ENCODE measurements around the gene SPAG4.

Gene SPAG4

DNA sequence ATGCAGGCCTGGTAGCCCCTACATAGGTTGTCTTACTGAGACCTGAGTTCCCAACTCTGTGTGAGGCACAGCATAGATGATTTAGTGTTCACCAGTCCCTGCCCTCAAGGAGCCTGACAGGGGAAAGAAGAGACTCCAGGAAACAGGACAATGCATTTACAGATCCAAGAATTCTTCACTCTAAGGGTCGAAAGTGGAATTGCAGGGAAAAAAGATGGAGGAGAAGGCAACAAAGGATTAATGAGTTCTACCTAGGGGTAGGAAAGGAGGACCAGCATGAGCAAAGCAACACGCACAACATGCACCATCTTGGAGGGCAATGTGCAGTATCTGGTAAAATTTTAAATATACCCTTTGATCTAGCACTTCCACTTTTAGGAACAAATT, 5.9 kb downstream of the SPAG4 start:
- no peak for DNase-seq

DNA sequence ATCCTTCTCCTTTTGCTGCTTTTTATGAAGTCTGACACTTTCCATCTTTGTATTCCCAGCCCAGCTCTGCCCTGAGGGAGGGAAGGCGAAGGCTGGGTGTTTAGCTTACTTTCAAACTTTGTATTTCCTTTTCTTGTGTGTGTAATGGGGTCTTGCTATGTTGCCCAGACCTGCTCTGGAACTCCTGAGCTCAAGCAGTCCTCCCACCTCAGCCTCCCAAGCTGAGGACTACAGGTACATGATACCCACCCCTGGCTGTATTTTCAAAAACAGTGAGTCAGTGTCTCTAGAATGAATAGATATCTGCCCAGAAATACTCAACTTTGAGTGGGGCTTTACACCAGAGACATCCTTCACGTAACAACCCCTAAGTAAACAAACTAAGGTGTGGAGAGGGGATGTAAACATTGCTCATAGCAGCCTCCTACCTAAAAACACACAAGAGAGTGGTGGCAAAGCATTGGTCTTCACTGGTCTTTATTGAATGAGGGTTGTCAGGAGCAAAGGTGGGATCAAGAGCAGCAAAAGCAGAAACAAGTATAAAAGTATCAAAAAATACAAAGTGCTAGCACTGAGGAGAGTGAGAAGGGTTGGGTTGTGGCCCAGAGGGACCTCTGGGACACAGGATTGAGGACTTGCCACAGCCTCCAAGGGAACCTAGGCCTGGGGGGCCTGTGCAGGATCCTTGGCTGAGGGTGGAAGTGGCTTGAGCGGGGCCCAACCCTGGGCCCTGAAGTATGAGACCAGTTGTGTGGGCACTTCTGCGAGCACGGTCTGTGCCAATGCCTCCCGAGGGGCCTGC, 10.2 kb downstream of the SPAG4 start:
- no peak for DNase-seq

DNA sequence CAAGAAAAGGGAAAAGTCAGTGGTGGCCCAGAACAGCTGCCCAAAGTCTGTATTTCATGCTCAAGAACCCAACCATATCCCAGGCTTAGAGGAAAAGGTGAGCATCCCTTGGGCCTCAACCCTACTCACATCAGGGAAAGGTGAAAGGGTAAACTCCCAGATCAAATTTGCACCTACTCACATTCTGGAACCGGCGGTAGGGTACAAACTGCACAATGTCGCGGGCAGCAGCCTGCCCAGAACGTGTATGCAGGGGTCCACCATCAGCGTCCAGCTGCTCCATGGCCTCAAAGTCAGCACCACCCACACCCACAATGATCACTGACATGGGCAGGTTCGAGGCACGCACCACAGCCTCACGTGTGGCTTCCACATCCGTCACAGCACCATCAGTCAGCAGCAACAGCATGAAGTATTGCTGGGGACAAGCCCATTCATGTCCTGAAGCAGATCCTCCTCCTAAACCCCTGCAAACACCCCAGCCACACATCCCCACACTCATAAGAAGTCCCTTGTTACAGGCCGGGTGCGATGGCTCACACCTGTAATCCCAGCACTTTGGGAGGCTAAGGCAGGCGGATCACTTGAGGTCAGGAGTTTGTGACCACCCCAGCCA, 10.9 kb downstream of the SPAG4 start:
- no peak for DNase-seq

DNA sequence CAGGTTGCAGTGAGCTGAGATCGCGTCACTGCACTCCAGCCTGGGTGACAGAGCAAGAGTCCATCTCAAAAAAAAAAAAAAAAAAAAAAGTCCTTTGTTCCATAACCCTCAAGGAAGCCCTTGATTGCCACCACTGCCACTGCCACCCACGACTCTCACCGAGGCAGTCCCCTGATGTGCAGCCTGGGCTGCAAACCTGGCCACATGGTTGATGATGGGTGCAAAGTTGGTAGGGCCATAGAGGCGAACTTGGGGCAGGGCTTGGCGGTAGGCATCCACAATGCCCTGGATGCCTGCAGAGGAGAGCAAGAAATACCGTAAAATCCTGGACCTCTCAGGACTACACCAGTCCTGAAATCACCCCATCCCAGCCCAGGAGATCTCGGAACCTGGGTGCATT, 11.5 kb downstream of the SPAG4 start:
- DNase-seq, result no peak

DNA sequence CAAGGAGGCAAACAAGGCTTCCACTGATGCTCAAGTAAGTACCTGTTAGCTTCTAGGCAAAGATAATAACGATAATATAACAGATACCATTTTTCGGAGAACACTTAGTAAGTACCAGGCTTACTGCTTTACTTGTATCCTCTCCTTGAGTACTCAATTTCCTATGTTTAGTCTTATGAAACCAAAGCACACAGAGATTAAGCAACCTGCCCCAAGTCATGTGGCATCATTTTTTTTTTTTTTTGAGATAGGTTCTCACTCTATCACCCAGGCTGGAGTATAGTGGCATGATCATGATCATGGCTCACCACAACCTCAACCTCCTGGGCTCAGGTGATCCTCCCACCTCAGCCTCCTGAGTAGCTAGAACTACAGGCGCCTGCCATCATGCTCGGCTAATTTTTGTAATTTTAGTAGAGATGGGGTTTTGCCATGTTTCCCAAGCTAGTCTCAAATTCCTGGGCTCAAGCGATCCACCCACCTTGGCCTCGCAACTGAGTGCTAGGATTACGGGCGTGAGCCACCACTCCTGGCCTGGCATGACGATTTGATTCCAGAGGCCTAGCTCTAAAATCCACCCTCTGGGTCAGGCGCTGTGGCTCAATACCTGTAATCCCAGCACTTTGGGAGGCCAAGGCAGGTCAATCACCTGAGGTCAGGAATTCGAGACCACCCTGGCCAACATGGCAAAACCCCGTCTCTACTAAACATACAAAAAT, 14.0 kb downstream of the SPAG4 start:
- DNase-seq, result peak in 3 of 4 experiments; percentile 13 to 51 (median 40)

DNA sequence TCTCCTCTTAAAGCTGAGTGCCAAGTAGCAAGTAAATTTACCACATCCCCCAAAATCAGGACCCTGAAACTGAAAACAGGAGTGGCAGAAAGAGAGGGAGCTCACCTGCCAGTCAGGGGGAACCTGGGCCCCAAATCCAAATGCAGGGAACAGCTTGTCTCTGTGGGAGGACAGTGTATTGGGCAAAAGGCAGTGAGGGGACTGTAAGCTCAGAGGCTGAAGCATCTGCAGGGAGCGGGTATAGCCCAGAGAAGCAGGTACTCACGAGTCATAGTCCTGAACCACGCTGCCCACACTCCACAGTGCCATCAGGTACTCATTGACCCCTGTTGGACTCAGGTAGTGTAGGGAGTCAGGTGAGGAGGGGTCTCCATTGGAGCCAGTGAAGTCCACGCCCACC, 15.0 kb downstream of the SPAG4 start:
- no peak for DNase-seq

DNA sequence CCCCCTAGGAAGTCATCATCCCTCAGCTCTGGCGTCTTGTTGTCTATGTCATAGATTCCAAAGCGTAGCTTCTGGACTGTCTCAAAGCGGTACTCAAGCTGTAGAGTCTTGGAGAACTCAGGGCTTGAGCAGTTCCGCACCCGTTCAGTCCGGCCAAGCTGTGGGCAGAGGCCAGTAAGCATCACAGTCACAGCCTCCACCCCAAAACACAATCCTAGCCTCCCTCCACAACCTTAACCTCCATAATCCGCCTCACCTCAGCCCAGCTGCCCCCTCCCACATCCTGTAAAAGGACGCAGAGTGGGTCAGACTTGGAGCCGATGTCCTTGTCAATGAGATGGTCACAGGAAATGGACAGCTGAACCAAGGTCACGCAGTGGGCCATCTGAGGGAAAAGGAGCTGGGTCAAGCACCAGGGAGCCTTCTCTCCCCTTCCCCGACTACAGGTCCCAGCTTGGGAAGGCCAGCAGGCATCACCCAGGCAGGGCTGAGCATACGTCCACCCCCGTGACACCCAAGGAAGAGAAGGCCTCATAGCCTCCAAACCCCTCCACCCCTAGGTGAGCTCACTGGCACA, 17.0 kb downstream of the SPAG4 start:
- no peak for DNase-seq

DNA sequence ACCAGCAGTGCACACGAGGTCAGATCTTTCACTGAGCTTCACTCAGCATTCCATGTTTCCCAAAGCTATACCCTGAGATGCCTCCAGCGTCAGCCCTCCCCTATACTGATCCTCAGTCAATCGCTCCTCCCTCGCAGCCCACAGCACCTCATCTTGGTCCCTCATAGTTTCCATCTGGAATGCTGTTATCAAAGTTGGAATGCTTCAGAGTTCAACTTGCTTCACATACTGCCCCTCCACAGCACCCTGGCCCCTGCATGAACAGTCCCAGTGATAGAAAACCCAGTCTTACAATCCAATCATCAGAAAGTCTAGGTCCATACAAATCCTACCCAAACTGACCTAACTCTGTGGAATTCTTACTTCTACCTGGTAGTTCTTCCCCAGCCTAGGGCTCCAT, 20.0 kb downstream of the SPAG4 start:
- no peak for DNase-seq

DNA sequence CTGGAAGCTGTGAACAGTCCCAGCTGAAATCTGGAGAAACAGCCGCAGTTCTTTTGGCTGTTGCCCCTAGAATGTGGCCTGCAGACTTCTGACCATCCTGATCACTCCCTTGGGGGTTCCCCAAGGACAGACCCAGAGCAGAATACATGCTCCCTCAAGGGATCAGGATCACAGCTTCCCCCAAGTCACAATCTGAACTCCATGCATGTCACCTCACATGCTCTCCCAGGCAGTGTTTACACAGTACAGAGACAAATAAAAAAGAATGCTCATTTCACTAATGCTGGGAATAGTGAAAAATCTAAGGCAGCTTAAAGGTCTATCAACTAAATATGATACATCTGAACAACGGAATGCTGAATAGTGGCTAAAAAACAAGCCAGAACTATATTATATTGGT, 20.5 kb downstream of the SPAG4 start:
- no peak for DNase-seq

DNA sequence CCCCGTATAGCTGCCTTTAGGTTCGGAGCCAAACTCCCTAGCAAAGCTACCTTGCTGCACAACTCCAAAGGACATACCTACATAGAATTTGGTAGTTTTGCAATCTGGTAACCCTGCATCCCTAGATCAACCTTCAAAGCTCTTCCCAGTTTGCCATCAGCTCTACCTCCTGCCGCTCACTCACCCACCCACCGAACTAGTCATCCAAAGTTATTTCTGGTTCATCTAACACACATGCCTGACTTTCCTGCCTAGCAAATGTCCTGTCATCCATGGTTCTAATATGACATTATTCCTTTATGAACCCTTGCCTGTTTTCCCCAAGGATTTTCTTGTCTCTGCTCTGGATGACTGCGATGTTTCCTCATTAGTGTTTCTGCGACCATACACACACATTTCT, 21.6 kb downstream of the SPAG4 start:
- DNase-seq, result no peak

DNA sequence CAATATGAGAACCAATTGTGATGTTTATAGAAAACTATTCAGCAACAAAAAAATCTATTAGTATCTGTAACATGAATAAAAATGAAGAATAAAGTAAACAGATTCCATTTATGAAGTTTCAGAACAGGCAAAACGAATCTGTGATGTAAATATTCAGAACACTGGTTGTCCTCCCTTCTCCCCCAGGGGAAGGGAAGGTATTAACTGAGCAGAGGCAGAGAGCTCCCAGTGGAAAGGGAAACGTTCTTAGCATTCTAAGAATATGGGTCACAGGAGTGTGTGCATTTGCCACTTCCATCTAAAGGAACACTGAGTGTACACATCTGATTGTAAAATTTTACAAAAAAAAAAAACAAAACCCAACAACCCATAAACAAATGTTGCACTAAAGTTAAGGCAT, 23.1 kb downstream of the SPAG4 start:
- DNase-seq, result no peak

DNA sequence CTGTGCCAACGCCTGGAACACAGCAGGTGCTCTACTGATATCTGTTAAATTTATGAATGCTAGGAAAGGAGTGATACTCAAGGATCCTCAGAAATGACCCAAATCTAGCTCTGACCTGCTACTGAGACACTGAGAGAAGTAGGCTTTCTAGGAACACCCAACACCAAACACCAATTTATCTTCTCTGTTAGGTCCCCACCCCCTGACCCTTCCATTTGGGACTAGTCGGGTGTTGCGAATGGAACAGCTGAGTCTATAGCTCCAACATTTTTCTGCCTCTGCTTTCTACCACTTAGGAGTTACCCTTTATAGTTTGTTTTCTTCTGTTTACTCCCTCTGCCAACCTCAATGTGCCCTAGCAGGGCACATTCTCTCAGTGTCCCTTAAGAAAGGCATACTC, 25.1 kb downstream of the SPAG4 start:
- DNase-seq, result no peak

DNA sequence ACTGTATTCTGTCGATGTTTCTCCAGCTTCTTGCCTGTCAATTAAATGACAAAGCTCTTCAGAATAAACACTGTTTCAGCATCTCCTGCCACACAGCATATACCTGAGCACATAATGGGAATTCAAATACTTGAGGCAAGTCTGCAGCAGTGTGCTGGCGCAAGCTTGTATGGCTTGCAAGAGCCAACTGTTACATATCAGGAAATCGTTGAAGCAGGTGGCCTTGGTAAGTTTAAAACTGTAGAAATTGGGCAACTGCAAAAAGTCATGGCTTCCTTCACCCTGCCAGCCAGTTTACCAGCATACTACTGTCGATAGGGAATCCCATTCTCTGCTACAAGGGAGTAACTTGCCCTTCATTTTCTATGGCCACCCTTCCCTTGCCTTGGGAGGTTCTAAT, 26.1 kb downstream of the SPAG4 start:
- DNase-seq, result no peak

DNA sequence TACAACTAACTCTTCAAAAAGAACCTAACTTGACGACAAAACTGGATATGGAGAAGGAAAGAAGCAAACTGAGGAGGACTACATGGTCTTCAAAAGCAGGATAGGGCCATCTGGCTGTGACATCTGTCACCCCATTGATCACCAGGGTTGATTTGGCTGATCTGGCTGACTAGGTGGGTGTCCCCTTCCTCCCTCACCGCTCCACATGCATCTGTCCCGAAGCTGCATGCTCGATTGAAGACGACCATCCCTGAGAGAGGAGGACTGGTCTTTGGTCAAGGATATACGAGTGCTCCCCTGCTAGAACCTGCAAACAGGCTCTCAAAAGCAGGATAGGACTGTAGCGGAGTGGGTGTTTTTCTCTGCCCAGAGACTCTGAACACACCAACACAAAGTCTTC, 27.4 kb downstream of the SPAG4 start:
- DNase-seq, result no peak

DNA sequence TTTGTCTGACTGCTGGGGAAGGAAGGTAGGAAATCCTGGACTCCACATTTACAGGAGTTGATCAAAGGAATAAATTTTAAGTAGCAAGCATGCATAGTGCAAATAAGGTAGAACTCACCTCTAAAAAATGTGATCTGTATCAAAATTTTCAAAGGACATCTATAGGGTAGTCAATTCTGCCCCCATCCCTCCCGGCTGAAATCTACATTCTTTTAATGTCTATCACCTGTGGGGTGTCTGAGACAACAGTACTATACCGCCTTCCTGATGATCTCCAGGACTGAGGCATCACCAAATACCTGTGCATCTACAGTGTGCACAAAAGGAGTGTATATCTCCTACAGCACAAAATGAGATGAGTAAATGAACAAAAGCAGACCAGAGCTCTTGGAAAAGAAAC, 29.2 kb downstream of the SPAG4 start:
- DNase-seq, result no peak

DNA sequence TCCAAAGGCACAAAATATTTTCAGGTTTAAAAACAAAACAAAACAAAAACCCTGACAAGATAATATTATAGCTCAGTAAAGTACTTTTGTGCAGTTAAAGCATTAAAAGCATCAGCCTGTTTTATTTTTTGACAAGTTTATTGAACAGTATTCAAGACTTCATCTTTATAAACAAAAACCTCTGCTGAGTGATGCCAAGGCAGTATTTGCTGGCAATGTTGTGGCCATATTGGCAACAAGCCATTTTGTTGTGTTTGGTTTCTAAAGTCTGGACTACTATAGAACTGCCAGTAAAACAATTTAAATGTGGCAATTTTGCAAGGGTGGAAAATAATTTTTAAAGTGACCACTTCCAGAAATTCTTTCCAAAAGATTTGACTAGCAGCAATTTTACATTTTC, 33.2 kb downstream of the SPAG4 start:
- no peak for DNase-seq

DNA sequence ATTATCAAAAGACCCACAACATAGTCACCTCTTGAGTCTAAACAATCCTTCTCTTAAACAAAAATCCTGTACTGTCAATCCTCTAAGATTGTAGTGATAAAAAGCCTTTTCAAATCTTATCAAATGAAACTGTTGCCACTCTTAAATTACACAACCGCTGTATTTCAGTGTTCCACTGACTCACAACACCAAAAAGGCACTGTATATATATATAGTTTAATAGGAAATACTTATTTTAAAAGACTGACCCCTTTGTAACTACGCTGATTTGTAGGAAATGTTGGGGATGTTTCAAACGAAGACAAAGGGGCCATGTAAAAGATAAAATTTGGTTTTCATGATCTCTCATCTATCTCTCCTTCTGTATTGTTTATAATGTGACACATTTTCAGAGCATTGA, 35.0 kb downstream of the SPAG4 start:
- DNase-seq, result no peak

DNA sequence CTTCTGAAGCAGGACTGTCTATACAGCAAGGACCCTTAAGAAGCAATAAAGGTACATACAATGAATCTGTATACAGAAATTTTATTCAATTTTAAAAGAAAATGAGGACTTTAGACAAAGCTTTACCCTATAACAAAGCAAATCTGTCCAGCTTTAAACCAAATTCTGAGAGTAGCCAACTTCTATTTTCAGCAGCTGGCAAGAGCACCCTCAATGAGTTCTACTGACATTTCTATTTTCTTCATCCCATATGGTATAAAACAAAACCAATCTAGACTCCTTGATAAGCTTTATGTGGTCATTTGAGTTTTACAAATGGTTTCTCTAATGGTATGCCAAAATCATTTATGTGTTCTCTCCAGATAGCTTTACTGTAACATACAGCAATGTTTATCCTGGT, 36.3 kb downstream of the SPAG4 start:
- no peak for DNase-seq

DNA sequence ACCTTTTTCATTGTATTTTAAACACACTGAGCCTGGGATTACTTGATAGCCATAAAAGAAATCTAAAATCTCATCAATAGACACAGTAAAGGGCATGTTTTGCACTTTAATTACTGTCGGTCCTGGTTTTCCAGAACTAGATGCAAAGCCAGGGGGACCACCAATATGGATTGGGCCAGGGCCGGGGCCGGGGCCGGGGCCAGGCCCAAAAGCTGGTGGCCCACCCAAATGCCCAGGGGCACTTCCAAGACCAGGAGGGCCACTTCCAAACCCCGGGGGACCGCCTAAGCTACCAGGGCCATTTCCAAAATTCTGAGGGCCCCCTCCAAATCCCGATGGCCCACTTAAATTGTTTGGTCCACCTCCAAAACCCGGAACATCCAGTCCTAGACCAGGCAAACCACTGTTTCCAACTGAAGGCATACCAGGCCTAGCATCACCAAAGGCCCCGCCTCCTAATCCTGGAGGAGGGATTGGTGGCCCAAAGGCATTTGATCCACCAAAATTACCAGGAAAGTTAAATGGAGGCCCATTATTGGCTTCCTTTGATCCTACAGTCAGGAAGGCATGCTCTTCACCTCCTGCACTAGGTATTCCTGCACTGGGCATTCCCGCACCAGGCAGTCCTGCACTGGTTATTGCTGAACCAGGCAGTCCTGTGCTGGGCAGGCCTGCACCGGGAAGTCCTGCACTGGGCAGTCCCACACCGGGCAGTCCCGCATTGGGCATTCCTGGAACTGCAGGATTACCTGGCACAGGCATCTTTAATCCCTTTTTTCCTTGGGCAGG, 37.2 kb downstream of the SPAG4 start:
- no peak for DNase-seq

DNA sequence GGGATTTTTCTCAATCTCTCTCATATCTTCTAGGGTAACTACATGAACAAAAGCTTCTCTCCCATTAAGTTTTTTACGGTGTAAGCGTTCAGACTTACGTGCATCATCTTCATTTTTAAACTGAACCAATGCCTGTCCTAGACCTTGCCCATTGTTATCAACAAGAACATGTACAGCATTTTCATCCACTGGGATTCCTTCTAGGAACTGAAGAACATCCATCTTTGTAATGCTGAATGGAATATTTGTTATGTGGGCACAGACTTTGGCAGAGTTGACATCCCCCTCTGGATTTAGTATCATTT, 37.8 kb downstream of the SPAG4 start:
- DNase-seq, result no peak

DNA sequence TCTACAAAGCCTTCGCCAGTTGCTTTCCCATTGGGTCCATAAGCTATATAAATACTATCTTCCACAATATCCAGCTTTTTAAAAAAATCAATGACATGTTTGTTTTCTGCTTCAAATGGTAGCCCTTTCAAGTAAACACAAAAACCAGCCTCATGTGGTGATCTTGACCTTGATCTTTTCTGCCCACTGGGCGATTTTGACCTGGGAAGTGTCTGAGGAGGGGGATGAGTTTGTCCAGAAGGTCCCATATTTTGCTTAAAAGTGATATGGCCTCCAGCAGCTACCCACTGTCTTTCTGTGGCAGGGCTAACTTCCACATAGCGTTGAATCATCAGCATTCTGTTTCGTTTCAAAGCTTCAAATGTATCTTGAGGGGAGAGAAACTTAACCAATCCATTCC, 38.3 kb downstream of the SPAG4 start:
- no peak for DNase-seq

DNA sequence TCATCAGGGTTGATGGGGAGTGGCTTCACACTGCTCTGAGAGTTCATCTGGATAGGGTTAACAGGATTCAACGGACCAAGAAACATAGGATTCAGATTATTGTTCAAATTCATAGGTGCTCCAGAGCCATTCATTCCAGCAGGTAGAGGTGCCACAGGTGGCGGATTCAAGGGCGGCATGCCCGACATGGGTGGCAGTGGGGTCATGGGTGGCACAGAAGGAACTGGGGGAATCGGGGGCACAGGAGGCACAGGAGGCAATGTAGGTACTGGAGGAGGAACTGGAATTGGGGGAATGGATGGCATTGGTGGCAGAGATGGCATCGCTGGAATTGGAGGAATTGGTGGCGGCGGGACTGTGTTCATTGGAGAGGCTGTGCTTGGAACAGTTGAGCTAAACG, 38.8 kb downstream of the SPAG4 start:
- no peak for DNase-seq

DNA sequence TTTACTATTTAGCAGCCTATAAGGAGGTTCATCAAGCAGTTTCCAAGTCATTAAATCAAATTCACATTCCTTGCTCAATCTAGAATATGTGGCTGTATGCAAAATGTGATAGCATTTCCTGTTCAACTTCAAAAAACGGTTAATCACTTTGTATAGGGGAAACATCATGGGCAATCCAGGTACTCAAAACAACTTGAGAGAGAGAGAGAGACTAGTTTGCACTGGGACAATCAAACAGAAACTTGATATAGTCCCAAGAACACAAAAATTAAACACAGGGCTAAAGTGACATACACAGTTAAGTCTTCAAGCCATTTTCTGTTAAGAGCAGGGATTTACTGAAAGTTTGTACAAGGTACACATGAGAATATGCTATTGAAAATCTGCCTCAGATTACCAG, 41.6 kb downstream of the SPAG4 start:
- DNase-seq, result no peak

All from suppressor macrophage (primary cell).